HG03175 (cell line): Measurements from ENCODE around the gene CMIP.

Experiments used
- ATAC-seq: cut with Tn5 transposase; IDR thresholded peaks from one replicate; pipeline ENCODE4 v1.9.1; 2021; ENCODE audit warnings: mild to moderate bottlenecking, moderate library complexity; ENCODE audit not compliant: unreplicated experiment

CMIP gene

GRCh38 chr16:81615411-81615810 is 170.8 kb downstream of the CMIP start:
- no peak for ATAC-seq

DNA sequence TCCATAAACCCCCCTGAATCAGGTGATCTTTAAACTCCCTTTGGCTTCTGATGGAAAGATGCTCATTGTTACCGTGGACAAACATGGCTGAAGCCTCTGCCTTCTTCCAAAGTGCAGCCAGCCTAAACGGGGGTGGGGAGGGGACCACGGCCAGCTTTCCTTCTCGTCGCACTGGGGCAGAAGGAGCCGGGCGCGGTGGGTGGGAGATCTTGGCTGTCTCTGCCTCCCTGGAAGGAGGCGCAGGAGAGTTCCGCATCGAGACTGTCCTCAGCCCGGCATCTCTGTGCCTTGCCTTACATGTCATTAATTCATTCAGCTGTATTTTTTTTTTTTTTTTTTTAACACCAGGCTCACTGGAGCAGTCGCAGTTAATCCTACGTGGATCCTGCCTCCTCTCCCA is 171.2 kb downstream of the CMIP start:
- no peak for ATAC-seq

DNA sequence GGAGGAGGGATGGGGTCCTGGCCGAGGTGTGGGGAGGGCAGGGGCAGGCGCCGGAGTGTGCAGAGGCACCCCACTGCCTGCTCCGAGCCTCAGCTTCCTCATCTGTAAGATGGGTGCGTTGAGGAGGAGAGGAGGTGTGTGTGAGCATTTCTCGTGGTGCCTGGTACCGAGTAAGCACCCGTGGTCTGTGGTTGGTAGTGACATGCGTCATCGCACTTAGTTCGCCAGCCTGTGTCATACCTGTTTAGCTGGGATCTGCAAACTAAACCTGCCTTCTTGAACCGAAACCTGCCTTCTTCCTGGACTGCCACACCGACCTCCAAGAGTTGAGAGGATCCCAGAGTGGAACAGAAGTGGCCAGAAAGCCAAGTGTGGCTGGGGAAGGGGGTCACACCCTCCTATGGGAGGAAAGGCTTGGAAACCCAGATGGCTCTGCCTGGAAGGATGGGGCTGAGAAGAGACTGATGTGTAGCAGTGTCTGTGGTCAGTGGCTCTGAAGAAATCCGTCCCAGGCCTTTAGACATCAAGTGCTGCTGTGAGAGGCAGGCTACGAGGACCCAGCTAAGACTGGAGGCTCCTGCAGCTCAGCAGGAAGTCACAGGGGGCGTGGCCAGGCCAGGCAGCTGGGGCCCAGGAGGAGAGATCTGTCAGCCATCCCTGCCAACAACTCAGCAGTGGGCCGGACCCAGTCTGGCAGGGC is 171.9 kb downstream of the CMIP start:
- ATAC-seq: peak; percentile 86

- ATAC-seq: no peak
These were observed 172.4 kb downstream of the CMIP start for GRCh38 chr16:81617021-81617346.

- ATAC-seq: no peak
These were observed 173.6 kb downstream of the CMIP start for GRCh38 chr16:81618187-81618586.

- no peak for ATAC-seq
These were observed 174.1 kb downstream of the CMIP start for GRCh38 chr16:81618661-81619060.

DNA sequence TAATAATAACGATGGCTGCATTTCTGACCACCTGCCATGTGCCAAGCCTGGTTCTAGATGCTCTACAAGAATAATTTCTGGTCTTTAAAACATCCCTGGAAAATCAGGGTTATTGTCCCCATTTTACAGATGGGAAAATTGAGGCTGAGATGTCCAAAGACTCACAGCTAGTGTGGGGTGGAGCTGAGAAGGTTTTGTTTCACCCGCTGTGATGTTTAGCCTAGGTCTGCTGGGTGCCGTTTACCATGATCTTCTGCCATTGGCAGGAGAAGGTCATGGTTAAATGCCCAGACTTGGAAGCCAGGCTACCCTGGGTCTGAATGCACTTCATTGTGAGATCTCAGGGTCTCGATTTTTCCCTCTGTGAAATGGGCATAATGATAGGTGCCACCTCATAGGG is 175.4 kb downstream of the CMIP start:
- no peak for ATAC-seq

DNA sequence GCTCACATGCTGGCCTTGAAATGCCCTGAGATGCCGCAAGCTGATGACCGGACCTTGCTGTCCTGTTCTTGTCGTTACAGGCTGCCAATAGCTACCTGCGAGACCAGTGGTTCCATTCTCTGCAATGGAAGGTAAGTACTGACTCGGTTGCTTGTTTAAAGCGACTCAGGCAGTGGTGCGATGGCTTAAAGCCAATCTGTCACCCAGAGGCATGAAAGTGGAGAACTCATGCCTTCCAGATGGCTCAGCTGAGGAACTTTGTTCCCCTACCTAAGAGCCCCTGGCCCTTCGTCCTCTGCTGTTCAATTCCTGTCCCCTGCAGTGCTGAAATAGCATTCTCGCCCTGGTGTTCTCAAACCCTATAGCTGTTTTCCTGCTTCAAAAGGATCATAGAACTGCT is 176.2 kb downstream of the CMIP start:
- ATAC-seq: no peak

DNA sequence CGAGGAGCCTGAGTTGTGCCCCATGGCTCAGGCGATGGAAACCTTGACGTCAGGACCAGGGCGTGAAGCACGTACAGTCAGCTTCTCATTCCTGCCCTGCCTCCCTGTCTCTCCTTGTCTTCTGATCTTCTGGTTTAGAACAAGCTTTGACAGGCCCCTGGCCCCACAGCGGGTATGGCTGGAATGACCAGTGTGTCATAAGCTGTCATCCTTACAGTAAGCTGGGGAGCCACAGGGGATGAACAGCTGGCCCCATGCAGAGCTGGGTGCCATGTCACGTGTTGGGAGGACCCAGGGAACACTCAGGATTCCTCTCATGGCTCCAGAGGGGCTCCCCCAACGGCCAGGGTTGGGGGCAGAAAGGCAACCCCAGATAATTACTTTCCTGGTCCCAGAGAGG is 176.9 kb downstream of the CMIP start:
- ATAC-seq: no peak

- no peak for ATAC-seq
These were observed 178.9 kb downstream of the CMIP start for GRCh38 chr16:81623365-81624102.

DNA sequence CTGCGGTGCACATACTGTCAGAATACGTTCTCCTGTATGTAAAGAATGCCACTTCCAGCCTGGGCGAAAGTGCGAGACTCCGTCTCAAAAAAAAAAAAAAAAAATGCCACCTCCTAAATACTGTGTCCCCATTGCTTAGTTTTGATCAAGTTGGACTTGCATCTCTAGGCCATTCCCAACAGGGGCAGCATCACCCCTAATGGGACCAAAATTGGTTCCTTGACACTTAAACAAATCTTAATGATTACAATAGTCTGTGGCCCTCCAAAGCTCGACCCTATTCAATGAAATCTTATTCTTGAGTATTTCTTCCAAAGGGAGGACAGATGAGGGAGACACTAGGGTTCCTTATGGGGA is 179.8 kb downstream of the CMIP start:
- no peak for ATAC-seq

GRCh38 chr16:81624760-81625543 is 180.3 kb downstream of the CMIP start:
- no peak for ATAC-seq

GRCh38 chr16:81625544-81626153 is 181.0 kb downstream of the CMIP start:
- no peak for ATAC-seq

DNA sequence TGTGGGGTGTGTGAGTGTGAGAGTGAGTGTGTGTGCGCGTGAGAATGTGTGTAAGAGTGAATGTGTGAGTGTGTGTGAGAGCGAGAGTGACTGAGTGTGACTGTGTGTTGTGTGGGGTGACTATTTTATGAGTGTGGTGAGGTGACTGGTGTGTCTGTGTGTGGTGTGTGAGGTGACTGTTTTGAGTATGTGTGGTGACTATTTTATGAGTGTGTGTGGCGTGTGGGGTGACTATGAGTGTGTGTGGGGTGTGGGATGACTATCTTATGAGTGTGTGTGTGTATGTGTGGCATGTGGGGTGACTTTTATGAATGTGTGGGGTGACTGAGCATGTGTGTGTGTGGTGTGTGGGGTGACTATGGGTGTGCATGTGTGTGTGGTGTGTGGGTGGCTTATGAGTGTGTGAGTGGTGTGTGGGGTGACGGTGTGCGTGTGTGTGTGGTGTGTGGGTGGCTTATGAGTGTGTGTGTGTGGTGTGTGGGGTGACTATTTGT is 181.6 kb downstream of the CMIP start:
- ATAC-seq: no peak

GRCh38 chr16:81627024-81627423 is 182.4 kb downstream of the CMIP start:
- no peak for ATAC-seq

DNA sequence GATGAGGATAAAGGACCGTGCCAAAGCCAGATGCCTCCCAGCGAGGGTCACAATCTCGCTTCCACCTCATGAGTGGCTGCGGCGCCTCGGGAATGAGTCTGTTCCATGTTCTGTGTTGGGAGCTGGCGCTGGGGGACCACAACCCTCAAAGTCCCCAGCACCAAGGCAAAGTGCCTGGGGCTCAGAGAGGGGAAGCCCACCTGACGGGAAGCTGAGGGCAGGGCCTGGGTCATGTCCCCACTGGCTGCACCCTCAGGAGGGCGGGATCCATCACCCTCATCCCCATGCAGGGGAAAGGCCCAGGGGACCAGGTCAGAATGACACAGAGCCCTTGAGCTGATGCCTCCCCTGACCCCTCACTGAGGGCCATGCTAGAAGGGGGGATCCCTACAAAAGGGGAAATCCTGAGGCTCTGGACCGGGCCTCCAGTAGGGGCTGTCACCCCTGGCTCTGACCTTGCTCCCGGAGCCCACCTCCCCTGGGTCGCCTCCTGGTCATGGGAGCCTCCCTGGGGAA is 183.2 kb downstream of the CMIP start:
- no peak for ATAC-seq

DNA sequence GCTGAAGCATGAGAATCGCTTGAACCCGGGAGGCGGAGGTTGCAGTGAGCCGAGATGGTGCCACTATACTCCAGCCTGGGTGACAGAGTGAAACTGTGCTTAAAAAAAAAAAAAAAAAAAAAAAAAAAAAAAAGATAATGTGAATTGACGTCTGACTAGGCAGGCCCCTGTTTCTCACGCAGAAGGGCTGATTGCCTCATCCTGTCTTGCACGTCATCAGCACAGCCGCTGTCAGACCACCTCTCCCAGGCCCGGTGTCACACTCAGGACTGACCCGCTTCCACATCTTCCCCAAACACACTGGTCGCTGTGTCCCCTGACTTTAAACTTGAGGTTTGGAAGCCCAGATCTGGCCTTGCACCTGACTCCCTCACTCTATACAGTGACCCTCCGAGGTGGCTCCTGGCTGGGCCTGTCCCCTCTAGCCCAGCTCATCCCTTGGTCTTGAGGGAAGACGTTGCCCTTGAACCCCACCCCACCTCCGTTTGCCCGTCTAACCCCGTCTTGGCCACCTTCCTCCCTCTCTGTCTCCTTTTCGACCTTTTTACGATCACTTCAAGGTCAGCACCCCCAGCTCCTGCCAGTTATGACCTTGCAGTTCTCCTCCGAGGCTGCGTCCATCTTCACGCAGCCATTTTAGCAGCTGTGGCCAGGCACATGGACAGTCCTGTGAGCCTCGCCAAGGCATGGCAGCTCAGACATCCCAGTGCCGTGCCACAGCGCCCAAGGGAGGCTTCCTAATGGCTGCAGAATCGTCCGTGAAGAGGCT is 184.6 kb downstream of the CMIP start:
- ATAC-seq: no peak

- no peak for ATAC-seq
These were observed 185.5 kb downstream of the CMIP start for GRCh38 chr16:81629896-81630634.

DNA sequence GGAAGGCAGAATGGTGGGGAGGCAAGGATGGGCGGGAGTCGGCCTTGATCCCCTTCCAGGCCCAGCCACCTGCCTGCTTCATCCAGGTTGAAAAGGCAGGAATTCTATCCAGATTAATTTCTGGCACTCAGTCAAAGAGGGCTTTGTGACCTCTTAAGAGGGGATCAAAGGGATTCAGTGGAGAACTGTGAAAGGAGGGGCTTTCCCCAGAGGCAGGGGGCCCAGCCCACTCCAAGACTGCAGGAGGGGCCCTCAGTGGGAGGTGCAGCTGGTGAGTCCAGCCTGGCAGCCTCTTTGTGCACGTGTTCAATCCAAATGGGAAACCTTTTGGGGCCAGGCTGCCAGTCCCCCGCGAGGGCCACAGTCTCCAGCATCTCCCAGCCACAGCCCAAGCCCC is 186.0 kb downstream of the CMIP start:
- no peak for ATAC-seq
